ENCODE results near the gene ACE. TPM values are rescaled to one million over a fixed set of nuclear protein-coding genes. Genes with fewer than 3 reads are reported as not detected.

Gene ACE
- total and polyA plus RNA-seq, 2 experiments from 2014 or later: 0.82 to 9.1 TPM

DNA sequence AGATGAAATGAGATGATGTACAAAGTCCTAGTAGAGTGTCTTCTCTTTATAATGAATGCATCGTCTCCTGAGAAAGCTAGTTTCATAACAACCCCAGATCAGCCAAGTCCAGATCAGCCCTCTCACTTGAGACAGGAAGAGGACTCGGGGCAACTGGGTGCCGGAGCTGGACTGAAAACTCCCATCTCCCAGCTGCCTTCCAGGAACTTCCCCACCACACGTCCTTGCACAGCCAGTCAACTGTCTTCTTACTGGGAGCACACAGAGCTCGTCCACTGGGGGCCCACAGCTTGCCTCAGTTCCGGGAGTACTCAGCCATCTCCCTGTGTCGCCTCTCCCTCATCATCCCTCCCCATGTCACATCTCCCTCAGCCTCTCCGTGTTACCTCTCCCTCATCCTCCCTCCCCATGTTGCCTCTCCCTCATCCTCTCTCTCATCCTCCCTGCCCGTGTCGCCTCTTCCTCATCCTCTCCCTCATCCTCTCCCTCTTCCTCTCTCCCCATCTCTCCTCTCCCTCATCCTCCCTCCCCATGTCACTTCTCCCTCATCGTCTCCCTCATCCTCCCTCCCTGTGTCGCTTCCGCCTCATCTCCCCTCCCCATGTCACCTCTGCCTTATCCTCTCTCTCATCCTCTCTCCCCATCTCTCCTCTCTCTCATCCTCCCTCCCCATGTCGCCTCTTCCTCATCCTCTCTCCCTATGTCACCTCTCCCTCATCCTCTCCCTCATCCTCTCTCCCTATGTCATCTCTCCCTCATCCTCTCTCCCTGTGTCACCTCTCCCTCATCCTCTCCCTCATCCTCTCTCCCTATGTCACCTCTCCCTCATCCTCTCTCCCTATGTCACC lies 23.9 kb downstream of the ACE start:
- Histone ChIP-seq H3K27me3 (ENCODE audit: insufficient read depth) (no peaks in the 10 kb centered on the region), H3K4me1 (ENCODE audit: insufficient read depth) (no peaks in the 10 kb centered on the region), H3K4me2 (no peak overlapping the region), H3K36me3 (ENCODE audit: insufficient read depth) (no peaks in the 10 kb centered on the region), H3K27ac (ENCODE audit: low read depth) (no peak overlapping the region), H4K20me1 (replicated peaks; ENCODE audit: insufficient read depth) (no peaks in the 10 kb centered on the region), H3K79me2 (replicated peaks; ENCODE audit: insufficient read depth) (no peaks in the 10 kb centered on the region), H3K9me2 (ENCODE audit: insufficient read depth) (no peaks in the 10 kb centered on the region), H3F3A (replicated peaks; ENCODE audit: low read depth) (no peaks in the 10 kb centered on the region), H3K4me3 (no peak overlapping the region), H2AFZ (no peak overlapping the region)
- Mint-ChIP-seq H3K27ac (no peak overlapping the region), H3K4me3 (no peak overlapping the region), H3K27me3 (ENCODE audit: insufficient read depth, low read depth, poor library complexity) (peaks cover 4% of the 10 kb centered on the region), H3K36me3 (ENCODE audit: low read depth) (no peaks in the 10 kb centered on the region), H3K9me3 (peaks cover 5% of the 10 kb centered on the region; the same call in 2 of the 3 replicates), H3K4me1 (peaks cover 10% of the 10 kb centered on the region)
- no peak for ATAC-seq
- TF ChIP-seq CREB1 (CRISPR knock-in tag; IDR thresholded peaks at IDR 0.05; ENCODE audit: low read depth): no peak
- TF ChIP-seq JUNB (IDR thresholded peaks at IDR 0.05; ENCODE audit: unreplicated experiment): no peak
- TF ChIP-seq, protein P1, sequence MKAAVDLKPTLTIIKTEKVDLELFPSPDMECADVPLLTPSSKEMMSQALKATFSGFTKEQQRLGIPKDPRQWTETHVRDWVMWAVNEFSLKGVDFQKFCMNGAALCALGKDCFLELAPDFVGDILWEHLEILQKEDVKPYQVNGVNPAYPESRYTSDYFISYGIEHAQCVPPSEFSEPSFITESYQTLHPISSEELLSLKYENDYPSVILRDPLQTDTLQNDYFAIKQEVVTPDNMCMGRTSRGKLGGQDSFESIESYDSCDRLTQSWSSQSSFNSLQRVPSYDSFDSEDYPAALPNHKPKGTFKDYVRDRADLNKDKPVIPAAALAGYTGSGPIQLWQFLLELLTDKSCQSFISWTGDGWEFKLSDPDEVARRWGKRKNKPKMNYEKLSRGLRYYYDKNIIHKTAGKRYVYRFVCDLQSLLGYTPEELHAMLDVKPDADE (IDR thresholded peaks at IDR 0.05): no peak
- TF ChIP-seq, protein P2, sequence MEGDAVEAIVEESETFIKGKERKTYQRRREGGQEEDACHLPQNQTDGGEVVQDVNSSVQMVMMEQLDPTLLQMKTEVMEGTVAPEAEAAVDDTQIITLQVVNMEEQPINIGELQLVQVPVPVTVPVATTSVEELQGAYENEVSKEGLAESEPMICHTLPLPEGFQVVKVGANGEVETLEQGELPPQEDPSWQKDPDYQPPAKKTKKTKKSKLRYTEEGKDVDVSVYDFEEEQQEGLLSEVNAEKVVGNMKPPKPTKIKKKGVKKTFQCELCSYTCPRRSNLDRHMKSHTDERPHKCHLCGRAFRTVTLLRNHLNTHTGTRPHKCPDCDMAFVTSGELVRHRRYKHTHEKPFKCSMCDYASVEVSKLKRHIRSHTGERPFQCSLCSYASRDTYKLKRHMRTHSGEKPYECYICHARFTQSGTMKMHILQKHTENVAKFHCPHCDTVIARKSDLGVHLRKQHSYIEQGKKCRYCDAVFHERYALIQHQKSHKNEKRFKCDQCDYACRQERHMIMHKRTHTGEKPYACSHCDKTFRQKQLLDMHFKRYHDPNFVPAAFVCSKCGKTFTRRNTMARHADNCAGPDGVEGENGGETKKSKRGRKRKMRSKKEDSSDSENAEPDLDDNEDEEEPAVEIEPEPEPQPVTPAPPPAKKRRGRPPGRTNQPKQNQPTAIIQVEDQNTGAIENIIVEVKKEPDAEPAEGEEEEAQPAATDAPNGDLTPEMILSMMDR (conservative IDR thresholded peaks at IDR 0.05; ENCODE audit: low read depth in 2 of 2): no peak
- TF ChIP-seq, protein P3, sequence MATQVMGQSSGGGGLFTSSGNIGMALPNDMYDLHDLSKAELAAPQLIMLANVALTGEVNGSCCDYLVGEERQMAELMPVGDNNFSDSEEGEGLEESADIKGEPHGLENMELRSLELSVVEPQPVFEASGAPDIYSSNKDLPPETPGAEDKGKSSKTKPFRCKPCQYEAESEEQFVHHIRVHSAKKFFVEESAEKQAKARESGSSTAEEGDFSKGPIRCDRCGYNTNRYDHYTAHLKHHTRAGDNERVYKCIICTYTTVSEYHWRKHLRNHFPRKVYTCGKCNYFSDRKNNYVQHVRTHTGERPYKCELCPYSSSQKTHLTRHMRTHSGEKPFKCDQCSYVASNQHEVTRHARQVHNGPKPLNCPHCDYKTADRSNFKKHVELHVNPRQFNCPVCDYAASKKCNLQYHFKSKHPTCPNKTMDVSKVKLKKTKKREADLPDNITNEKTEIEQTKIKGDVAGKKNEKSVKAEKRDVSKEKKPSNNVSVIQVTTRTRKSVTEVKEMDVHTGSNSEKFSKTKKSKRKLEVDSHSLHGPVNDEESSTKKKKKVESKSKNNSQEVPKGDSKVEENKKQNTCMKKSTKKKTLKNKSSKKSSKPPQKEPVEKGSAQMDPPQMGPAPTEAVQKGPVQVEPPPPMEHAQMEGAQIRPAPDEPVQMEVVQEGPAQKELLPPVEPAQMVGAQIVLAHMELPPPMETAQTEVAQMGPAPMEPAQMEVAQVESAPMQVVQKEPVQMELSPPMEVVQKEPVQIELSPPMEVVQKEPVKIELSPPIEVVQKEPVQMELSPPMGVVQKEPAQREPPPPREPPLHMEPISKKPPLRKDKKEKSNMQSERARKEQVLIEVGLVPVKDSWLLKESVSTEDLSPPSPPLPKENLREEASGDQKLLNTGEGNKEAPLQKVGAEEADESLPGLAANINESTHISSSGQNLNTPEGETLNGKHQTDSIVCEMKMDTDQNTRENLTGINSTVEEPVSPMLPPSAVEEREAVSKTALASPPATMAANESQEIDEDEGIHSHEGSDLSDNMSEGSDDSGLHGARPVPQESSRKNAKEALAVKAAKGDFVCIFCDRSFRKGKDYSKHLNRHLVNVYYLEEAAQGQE (IDR thresholded peaks at IDR 0.05; ENCODE audit: unreplicated experiment): no peak
- TF ChIP-seq NANOG (IDR thresholded peaks at IDR 0.05; ENCODE audit: borderline replicate concordance): no peak
- TF ChIP-seq EZH2phosphoT487 (IDR thresholded peaks at IDR 0.05; ENCODE audit: unreplicated experiment): no peak
- TF ChIP-seq POLR2AphosphoS5 (IDR thresholded peaks at IDR 0.05; ENCODE audit: low read depth): no peak
- no peak for TF ChIP-seq ZNF114 (CRISPR knock-in tag; IDR thresholded peaks at IDR 0.05)
- TF ChIP-seq STAT1 (IDR thresholded peaks at IDR 0.05; ENCODE audit: unreplicated experiment): no peak
- TF ChIP-seq EZH2 (IDR thresholded peaks at IDR 0.05; ENCODE audit: low read depth, unreplicated experiment): no peak
- no peak for TF ChIP-seq ZNF331 (CRISPR knock-in tag; IDR thresholded peaks at IDR 0.05; ENCODE audit: low read depth)
- TF ChIP-seq, protein P4, sequence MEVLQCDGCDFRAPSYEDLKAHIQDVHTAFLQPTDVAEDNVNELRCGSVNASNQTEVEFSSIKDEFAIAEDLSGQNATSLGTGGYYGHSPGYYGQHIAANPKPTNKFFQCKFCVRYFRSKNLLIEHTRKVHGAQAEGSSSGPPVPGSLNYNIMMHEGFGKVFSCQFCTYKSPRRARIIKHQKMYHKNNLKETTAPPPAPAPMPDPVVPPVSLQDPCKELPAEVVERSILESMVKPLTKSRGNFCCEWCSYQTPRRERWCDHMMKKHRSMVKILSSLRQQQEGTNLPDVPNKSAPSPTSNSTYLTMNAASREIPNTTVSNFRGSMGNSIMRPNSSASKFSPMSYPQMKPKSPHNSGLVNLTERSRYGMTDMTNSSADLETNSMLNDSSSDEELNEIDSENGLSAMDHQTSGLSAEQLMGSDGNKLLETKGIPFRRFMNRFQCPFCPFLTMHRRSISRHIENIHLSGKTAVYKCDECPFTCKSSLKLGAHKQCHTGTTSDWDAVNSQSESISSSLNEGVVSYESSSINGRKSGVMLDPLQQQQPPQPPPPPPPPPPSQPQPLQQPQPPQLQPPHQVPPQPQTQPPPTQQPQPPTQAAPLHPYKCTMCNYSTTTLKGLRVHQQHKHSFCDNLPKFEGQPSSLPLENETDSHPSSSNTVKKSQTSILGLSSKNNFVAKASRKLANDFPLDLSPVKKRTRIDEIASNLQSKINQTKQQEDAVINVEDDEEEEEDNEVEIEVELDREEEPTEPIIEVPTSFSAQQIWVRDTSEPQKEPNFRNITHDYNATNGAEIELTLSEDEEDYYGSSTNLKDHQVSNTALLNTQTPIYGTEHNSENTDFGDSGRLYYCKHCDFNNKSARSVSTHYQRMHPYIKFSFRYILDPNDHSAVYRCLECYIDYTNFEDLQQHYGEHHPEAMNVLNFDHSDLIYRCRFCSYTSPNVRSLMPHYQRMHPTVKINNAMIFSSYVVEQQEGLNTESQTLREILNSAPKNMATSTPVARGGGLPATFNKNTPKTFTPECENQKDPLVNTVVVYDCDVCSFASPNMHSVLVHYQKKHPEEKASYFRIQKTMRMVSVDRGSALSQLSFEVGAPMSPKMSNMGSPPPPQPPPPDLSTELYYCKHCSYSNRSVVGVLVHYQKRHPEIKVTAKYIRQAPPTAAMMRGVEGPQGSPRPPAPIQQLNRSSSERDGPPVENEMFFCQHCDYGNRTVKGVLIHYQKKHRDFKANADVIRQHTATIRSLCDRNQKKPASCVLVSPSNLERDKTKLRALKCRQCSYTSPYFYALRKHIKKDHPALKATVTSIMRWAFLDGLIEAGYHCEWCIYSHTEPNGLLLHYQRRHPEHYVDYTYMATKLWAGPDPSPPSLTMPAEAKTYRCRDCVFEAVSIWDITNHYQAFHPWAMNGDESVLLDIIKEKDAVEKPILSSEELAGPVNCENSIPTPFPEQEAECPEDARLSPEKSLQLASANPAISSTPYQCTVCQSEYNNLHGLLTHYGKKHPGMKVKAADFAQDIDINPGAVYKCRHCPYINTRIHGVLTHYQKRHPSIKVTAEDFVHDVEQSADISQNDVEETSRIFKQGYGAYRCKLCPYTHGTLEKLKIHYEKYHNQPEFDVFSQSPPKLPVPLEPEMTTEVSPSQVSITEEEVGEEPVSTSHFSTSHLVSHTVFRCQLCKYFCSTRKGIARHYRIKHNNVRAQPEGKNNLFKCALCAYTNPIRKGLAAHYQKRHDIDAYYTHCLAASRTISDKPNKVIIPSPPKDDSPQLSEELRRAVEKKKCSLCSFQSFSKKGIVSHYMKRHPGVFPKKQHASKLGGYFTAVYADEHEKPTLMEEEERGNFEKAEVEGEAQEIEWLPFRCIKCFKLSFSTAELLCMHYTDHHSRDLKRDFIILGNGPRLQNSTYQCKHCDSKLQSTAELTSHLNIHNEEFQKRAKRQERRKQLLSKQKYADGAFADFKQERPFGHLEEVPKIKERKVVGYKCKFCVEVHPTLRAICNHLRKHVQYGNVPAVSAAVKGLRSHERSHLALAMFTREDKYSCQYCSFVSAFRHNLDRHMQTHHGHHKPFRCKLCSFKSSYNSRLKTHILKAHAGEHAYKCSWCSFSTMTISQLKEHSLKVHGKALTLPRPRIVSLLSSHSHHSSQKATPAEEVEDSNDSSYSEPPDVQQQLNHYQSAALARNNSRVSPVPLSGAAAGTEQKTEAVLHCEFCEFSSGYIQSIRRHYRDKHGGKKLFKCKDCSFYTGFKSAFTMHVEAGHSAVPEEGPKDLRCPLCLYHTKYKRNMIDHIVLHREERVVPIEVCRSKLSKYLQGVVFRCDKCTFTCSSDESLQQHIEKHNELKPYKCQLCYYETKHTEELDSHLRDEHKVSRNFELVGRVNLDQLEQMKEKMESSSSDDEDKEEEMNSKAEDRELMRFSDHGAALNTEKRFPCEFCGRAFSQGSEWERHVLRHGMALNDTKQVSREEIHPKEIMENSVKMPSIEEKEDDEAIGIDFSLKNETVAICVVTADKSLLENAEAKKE (CRISPR knock-in tag; IDR thresholded peaks at IDR 0.05): no peak
- no peak for DNase-seq (ENCODE audit: low spot score)
